RWPE2 (cell line): ENCODE data around the gene CXorf38.

ENCODE experiments used
- ATAC-seq: fragments of 200-7000 bp; cut with Tn5 transposase; 3 replicates; pipeline ENCODE4 v1.9.1; 2021; ENCODE audit warnings: low read depth
- DNase-seq: peaks from one replicate; pipeline ENCODE4 v3.0.0-alpha.2; 2020; ENCODE audit warnings: low spot score
- H3K27ac ChIP-seq: fragments of 450-650 bp; 2 replicates; pipeline ENCODE4 v1.5.1; 2017; ENCODE audit warnings: mild to moderate bottlenecking; ENCODE audit not compliant: poor library complexity, severe bottlenecking
- H3K27me3 ChIP-seq: fragments of 250-450 bp; sonication (Bioruptor Pico); 2 replicates; pipeline ENCODE4 v1.5.1; 2021; ENCODE audit warnings: mild to moderate bottlenecking, moderate library complexity; ENCODE audit not compliant: insufficient read depth, poor library complexity, severe bottlenecking
- H3K36me3 ChIP-seq: fragments of 250-450 bp; sonication (Bioruptor Pico); 2 replicates; pipeline ENCODE4 v1.5.1; 2020; ENCODE audit warnings: low read depth, mild to moderate bottlenecking, moderate library complexity
- H3K4me1 ChIP-seq: fragments of 250-450 bp; sonication (Bioruptor Pico); 2 replicates; pipeline ENCODE4 v1.5.1; 2021; ENCODE audit warnings: mild to moderate bottlenecking, moderate library complexity; ENCODE audit not compliant: insufficient read depth, poor library complexity, severe bottlenecking
- H3K4me3 ChIP-seq: fragments of 250-450 bp; sonication (Bioruptor Pico); 2 replicates; pipeline ENCODE4 v1.5.1; 2021; ENCODE audit warnings: mild to moderate bottlenecking, moderate library complexity; ENCODE audit not compliant: severe bottlenecking
- H3K9me3 ChIP-seq: fragments of 250-450 bp; sonication (Bioruptor Pico); 2 replicates; pipeline ENCODE4 v1.5.1; 2021; ENCODE audit warnings: mild to moderate bottlenecking, moderate library complexity; ENCODE audit not compliant: severe bottlenecking
- TF ChIP-seq, protein P1 (sequence below): fragments of 450-650 bp; IDR thresholded peaks from one replicate; pipeline ENCODE4 v1.5.1; 2017; ENCODE audit warnings: mild to moderate bottlenecking, moderate library complexity; ENCODE audit not compliant: poor library complexity, severe bottlenecking

Gene CXorf38

DNA sequence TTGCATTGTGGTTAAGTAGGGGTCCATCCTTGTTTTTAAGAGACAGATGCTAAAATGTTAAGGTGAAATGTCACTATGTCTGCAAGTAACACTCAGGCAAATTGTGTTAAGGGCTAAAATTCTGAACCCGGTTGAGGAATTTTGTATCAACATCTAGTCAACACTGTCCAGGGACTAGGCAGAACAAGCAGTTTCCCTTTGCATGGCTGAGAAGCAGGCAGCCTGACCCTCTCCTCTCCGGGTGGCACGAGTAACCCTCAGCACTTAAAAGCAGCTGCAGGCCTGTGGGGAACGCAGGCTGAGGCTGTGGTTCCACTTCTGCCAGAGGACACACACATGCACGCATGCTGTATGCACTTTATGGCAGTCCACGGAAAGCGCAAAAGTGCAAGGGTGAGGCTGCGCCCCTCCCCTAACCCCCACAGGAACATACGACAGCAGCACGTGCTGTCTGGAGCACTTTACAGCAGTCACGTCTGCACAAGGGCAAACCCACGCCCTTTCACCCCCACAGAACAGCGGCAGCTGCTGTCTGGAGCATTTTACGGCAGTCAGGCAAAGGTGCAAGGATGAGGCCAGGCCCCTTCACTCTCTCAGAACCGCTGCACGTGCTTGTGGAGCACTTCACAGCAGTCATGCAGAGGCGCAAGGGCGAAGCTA is 24.8 kb downstream of the CXorf38 start:
- no peaks in the 10 kb centered on the region for H3K4me1 ChIP-seq
- H3K9me3 ChIP-seq: no peaks in the 10 kb centered on the region
- no peaks in the 10 kb centered on the region; the same call in 1 of the 2 replicates for H3K36me3 ChIP-seq
- DNase-seq (no peak), ATAC-seq (no peak)
- H3K4me3 ChIP-seq: no peak overlapping the region
- TF ChIP-seq, protein P1, sequence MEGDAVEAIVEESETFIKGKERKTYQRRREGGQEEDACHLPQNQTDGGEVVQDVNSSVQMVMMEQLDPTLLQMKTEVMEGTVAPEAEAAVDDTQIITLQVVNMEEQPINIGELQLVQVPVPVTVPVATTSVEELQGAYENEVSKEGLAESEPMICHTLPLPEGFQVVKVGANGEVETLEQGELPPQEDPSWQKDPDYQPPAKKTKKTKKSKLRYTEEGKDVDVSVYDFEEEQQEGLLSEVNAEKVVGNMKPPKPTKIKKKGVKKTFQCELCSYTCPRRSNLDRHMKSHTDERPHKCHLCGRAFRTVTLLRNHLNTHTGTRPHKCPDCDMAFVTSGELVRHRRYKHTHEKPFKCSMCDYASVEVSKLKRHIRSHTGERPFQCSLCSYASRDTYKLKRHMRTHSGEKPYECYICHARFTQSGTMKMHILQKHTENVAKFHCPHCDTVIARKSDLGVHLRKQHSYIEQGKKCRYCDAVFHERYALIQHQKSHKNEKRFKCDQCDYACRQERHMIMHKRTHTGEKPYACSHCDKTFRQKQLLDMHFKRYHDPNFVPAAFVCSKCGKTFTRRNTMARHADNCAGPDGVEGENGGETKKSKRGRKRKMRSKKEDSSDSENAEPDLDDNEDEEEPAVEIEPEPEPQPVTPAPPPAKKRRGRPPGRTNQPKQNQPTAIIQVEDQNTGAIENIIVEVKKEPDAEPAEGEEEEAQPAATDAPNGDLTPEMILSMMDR: no peak
- H3K27me3 ChIP-seq: no peaks in the 10 kb centered on the region
- no peak overlapping the region for H3K27ac ChIP-seq

DNA sequence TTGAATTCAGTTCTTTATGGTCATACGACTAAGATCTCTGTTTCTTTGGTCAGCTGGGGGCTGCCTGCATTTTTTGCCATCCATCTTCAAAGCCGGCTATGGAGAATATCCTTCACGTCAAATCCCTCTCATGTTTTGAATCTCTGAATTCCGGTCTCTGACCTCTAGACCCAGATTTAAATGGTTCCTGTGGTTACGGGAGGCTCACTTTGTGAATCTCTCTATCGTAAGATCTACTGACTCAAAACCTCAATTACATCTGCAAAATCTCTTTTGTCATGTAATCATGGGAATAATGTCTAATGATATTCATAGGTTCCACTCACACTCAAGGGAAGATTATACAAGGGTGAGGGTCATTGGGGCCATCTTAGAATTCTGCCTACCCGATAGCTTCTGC is 29.8 kb downstream of the CXorf38 start:
- TF ChIP-seq, protein P1: no peak
- no peak for ATAC-seq
- H3K27me3 ChIP-seq: no peaks in the 10 kb centered on the region
- DNase-seq: no peak
- H3K4me1 ChIP-seq: no peaks in the 10 kb centered on the region
- no peak overlapping the region for H3K4me3 ChIP-seq
- H3K36me3 ChIP-seq: no peaks in the 10 kb centered on the region
- no peaks in the 10 kb centered on the region for H3K9me3 ChIP-seq
- no peak overlapping the region for H3K27ac ChIP-seq

DNA sequence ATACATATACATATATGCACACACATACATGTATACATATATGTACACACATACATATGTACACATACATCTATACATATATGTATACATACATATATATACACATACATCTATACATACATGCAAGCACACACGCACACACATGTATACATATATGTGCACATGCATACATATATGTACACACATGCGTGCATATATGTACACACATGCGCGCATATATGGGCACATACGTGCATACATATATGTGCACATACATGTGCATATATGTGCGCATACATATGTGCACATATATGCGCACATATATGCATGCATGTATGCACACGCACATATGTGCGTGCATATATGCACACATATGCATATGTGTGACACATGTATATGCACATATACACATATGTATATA is 31.4 kb downstream of the CXorf38 start:
- no peaks in the 10 kb centered on the region for H3K36me3 ChIP-seq
- no peaks in the 10 kb centered on the region for H3K9me3 ChIP-seq
- H3K4me3 ChIP-seq: no peak overlapping the region
- DNase-seq (no peak), ATAC-seq (no peak)
- no peak overlapping the region for H3K27ac ChIP-seq
- no peaks in the 10 kb centered on the region for H3K4me1 ChIP-seq
- TF ChIP-seq, protein P1: no peak
- no peaks in the 10 kb centered on the region for H3K27me3 ChIP-seq

DNA sequence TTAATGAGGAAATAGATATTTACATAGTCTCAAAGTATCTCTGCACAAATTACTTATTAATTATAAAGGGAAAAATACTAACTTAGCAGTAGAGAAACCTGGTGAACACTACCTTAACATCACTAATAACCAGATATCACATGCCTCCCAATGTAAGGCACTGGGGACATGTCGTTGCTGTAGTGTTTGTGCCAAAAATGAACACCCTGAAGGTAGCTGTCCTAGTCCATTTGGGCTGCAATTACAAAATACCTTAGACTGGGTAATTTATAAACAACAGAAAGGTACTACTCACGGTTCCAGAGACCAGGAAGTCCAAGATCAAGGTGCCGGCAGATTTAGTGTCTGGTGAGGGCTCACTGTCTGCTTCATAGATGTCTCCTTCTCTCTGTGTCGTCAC is 34.9 kb downstream of the CXorf38 start:
- TF ChIP-seq, protein P1: no peak
- no peak overlapping the region for H3K27ac ChIP-seq
- ATAC-seq: no peak
- H3K36me3 ChIP-seq: no peaks in the 10 kb centered on the region
- no peaks in the 10 kb centered on the region for H3K9me3 ChIP-seq
- H3K4me1 ChIP-seq: no peaks in the 10 kb centered on the region
- DNase-seq: no peak
- no peaks in the 10 kb centered on the region for H3K27me3 ChIP-seq
- no peak overlapping the region for H3K4me3 ChIP-seq

DNA sequence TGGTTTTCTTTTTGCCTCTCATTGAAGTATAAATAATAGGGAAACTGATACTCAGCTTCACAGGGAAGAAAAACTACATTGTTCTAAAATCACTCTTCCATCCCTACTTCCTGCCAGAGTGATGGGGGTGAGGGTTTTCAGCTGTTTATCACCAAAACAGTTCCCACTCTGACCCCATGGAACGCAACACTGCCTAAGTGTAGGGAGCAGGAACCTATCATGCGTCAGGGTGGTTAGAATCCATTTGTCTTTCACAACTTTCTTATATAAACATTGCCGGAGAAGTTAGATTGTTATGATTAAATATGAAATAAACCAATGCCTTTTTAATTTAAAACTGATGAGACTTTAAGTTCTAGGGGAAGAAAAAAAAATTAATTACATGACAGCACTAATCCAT is 40.0 kb downstream of the CXorf38 start:
- DNase-seq (no peak), ATAC-seq (no peak)
- no peaks in the 10 kb centered on the region for H3K9me3 ChIP-seq
- TF ChIP-seq, protein P1: no peak
- H3K27ac ChIP-seq: no peak overlapping the region
- H3K4me1 ChIP-seq: no peaks in the 10 kb centered on the region
- H3K4me3 ChIP-seq: no peak overlapping the region
- no peaks in the 10 kb centered on the region for H3K36me3 ChIP-seq
- H3K27me3 ChIP-seq: no peaks in the 10 kb centered on the region
